ENCODE data around the gene COX18. TPM values are rescaled to one million over a fixed set of nuclear protein-coding genes. Genes with fewer than 3 reads are reported as not detected.

The COX18 gene
- total and polyA plus RNA-seq, 2 of the 4 experiments (the other 2 are of a cell fraction): 8.0 to 22.0 TPM

DNA sequence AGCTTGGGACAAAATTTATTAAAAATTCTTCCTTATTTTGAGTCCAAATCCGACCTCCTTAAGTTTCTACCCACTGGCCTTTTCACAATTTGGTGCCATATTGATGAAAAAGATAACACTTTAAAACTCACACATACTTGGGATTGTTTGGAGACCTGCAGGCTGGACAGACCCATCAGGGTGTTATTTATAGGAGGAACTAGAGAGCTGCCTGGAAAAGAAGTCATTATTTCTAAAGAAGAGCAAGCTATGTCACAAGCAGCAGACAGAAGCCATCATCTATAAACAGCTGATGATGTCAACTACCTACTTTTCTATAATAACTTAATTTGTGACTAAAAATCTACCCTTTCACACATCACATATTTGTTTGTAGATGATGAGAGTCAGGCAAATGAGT lies 56.2 kb downstream of the COX18 start:
- Histone ChIP-seq H3K79me1 (ENCODE audit: low read depth in 1 of 2, low read length in 2 of 2) (no peaks in the 10 kb centered on the region), H3K4me1 (ENCODE audit: control insufficient read depth, insufficient read depth, low read length) (no peaks in the 10 kb centered on the region), H2BK15ac (ENCODE audit: low read depth, low read length) (no peak overlapping the region), H2BK20ac (ENCODE audit: low read depth, low read length) (no peak overlapping the region), H2BK120ac (ENCODE audit: low read depth, low read length) (no peak overlapping the region), H3K18ac (ENCODE audit: low read depth, low read length) (no peak overlapping the region), H3K36me3 (ENCODE audit: control insufficient read depth, insufficient read depth, low read length) (no peaks in the 10 kb centered on the region), H3K56ac (ENCODE audit: extremely low read depth, insufficient read depth, low read length) (no peak overlapping the region), H3K14ac (replicated peaks; ENCODE audit: low read depth, low read length) (no peak overlapping the region), H4K5ac (ENCODE audit: low read depth, low read length) (no peak overlapping the region), H2AK5ac (ENCODE audit: low read depth, low read length) (no peak overlapping the region), H3K9me1 (ENCODE audit: insufficient read depth, low read length) (no peaks in the 10 kb centered on the region), H2AK9ac (replicated peaks; ENCODE audit: low read depth, low read length, poor library complexity) (no peak overlapping the region), H3K4me2 (ENCODE audit: low read depth, low read length) (no peak overlapping the region), H4K8ac (ENCODE audit: low read depth in 2 of 2, low read length in 2 of 2) (no peak overlapping the region), H3K9me3 (ENCODE audit: control insufficient read depth, insufficient read depth, low read length) (peaks cover 7% of the 10 kb centered on the region; the same call in 1 of the 2 replicates), H3K27me3 (ENCODE audit: control insufficient read depth, insufficient read depth, low read length) (no peaks in the 10 kb centered on the region; the same call in 1 of the 2 replicates), H3K4ac (ENCODE audit: low read depth, low read length) (no peak overlapping the region), H3K4me3 (ENCODE audit: insufficient read depth, low read depth, low read length) (no peak overlapping the region), H4K91ac (ENCODE audit: insufficient read depth, low read depth, low read length) (no peak overlapping the region), H2AFZ (replicated peaks; ENCODE audit: low read length, poor library complexity) (no peak overlapping the region), H3K27ac (ENCODE audit: insufficient read depth, low read length) (no peak overlapping the region), H3K9ac (ENCODE audit: low read depth, low read length) (no peak overlapping the region), H2BK5ac (ENCODE audit: low read depth, low read length, poor library complexity, severe bottlenecking) (no peak overlapping the region), H3K23ac (ENCODE audit: low read depth, low read length) (no peak overlapping the region), H4K20me1 (ENCODE audit: insufficient read depth, low read length) (no peaks in the 10 kb centered on the region)
- dilution Hi-C loops (cut with HindIII; ENCODE audit: low sequenced_read_pairs, unreplicated experiment) (no loop called here), intact Hi-C loops (cut with micrococcal nuclease) (loop anchor here (2.0 kb wide), 1 partner anchor 123 kb away; no protein-coding TSS in a partner anchor), in situ Hi-C loops (cut with MboI; ENCODE audit: low sequenced_read_pairs) (no loop called here)
- no peak for TF ChIP-seq USF2 (IDR thresholded peaks at IDR 0.05; ENCODE audit: low read depth, low read length)
- TF ChIP-seq SMC3 (IDR thresholded peaks at IDR 0.05; ENCODE audit: low read depth, low read length): no peak
- no peak for TF ChIP-seq RCOR1 (IDR thresholded peaks at IDR 0.05; ENCODE audit: insufficient replicate concordance, low read length)
- no peak for TF ChIP-seq NFE2L2 (IDR thresholded peaks at IDR 0.05; ENCODE audit: low read depth, low read length)
- no peak for TF ChIP-seq RFX5 (IDR thresholded peaks at IDR 0.05; ENCODE audit: low read depth, low read length)
- no peak for TF ChIP-seq MAZ (IDR thresholded peaks at IDR 0.05; ENCODE audit: borderline replicate concordance, low read depth, low read length)
- no peak for TF ChIP-seq POLR2A (IDR thresholded peaks at IDR 0.05; ENCODE audit: low read depth, low read length)
- no peak for TF ChIP-seq CHD1 (IDR thresholded peaks at IDR 0.05; ENCODE audit: low read depth, low read length)
- TF ChIP-seq, protein P1, sequence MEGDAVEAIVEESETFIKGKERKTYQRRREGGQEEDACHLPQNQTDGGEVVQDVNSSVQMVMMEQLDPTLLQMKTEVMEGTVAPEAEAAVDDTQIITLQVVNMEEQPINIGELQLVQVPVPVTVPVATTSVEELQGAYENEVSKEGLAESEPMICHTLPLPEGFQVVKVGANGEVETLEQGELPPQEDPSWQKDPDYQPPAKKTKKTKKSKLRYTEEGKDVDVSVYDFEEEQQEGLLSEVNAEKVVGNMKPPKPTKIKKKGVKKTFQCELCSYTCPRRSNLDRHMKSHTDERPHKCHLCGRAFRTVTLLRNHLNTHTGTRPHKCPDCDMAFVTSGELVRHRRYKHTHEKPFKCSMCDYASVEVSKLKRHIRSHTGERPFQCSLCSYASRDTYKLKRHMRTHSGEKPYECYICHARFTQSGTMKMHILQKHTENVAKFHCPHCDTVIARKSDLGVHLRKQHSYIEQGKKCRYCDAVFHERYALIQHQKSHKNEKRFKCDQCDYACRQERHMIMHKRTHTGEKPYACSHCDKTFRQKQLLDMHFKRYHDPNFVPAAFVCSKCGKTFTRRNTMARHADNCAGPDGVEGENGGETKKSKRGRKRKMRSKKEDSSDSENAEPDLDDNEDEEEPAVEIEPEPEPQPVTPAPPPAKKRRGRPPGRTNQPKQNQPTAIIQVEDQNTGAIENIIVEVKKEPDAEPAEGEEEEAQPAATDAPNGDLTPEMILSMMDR (conservative IDR thresholded peaks at IDR 0.05; ENCODE audit: low read depth, low read length): no peak
- TF ChIP-seq BHLHE40 (IDR thresholded peaks at IDR 0.05; ENCODE audit: low read depth, low read length): no peak
- TF ChIP-seq RAD21 (IDR thresholded peaks at IDR 0.05; ENCODE audit: low read length): no peak
- TF ChIP-seq FOS (IDR thresholded peaks at IDR 0.05; ENCODE audit: low read depth, low read length): no peak
- no peak for TF ChIP-seq ELK1 (IDR thresholded peaks at IDR 0.05; ENCODE audit: borderline replicate concordance, low read depth, low read length)
- TF ChIP-seq MAFK (IDR thresholded peaks at IDR 0.05; ENCODE audit: low read depth, low read length): no peak
- no CpG with 5 or more reads among the region's 1 CpG for WGBS, 2 experiments (ENCODE audit: extremely low coverage in 2 of 2, insufficient read length in 1 of 2)
- DNase-seq (no peak), ATAC-seq (ENCODE audit: low read depth) (no peak)
- POLR2A ChIA-PET (ENCODE audit: unreplicated experiment): no interaction called here
- no TSS peak for BruUV-seq (replicated peaks)
- CTCF ChIA-PET: interaction anchor here (1.2 kb wide), 1 partner anchor 27 kb away, joined by 4 read pairs; no protein-coding TSS in a partner anchor
